HG03097 (cell line): ENCODE data around the gene GTF2F2.
"Not testable (repeated sequence)": the region's sequence is repeated elsewhere in the genome, so short reads cannot be mapped to it uniquely, and the experiment has no call there.

ENCODE experiments used
- ATAC-seq: cut with Tn5 transposase; IDR thresholded peaks from one replicate; pipeline ENCODE4 v1.9.1; 2021; ENCODE audit not compliant: unreplicated experiment, low FRiP score

Gene GTF2F2

DNA sequence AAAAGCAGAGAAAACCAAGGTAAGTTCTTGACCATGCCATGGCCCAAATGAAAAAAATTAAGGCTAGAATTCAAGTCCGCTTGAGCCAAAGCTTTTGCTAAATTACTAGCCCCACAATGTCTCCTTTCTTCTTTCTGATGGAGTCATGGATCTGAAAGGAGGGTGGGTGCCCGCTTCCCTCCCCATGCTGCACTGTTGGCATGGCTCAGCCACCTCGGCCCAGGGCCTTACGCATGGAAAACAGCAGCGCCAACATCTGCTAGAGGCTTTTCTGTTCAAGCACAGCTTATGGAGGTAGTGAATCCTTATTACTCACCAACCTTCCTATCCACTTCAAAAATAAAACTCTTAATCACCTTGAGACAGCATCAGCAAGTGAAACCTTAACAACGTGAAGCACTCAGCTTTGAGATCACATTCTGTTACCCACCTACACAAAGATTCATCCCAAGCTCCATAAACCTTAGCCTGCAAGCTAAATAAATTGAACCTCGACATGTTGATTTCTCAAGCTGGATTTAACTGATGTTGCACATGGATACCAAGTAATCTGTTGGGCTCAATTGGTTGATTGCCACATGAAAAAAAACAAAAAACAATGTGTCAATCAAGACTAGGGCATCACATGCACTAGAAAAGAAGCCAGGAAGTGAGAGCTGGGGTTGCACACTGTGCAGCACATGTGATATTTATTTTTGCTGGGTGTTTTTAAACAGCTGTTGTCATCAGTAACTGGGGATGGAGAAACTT, 177.3 kb downstream of the GTF2F2 start:
- no peak for ATAC-seq

GRCh38 chr13:45298206-45298505, 177.8 kb downstream of the GTF2F2 start:
- no peak for ATAC-seq

GRCh38 chr13:45298550-45298949, 178.2 kb downstream of the GTF2F2 start:
- not testable (repeated sequence) for ATAC-seq

DNA sequence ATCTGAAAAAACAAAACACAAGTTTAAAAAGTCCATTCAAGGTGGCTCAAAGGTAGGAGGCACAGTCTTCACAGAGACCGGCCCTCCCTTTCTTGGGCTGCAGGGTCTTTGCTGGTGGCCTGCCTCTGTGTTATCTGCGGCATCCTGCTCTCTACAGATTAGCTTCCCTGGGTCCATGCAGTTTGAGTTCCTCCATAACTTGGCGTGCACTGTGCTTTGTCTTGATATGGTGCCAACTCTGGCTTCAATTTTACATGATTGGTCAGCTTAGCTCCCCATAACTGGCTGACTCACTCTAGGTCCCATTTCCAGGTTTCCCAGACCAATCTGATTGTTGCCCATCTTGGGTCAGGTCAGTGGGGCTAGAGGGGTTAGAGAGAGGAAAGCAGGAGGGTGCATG, 178.9 kb downstream of the GTF2F2 start:
- ATAC-seq: no peak

DNA sequence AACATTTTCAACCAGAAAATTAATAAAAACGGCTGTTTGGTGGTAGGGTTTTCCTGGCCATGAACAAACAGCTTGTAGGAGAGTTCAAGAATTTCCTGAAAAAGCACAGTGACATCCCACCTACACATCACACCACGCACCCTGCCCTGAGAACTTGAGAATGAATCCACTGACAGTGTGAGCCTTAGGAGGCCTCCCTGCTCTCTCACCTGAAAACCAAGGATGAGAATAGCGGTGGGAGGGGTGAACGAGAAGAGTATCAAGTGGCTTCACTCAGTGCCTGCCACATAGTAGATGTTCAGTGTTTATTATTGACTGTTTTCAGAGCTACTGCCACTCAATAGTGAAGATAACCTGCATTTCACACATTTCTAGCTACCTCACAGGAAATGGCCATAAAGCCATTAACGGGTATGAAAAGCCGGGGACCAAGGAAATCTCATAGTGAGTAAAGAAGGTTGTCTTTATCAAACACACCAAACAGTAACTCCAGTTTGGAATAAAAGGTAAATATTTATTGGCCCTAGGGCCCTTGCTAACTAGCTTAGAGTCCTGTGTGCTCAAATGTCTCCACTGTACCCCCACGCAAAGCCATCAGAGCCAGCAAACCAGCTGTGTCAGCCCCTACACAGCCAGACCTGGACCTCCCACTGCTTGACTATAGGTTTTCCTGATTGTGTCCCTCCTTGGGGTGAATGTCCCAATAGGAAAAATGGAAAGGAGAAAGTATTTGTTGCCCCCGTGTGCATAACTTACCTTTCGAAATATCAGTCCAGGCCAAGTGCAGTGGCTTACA, 180.1 kb downstream of the GTF2F2 start:
- ATAC-seq: no peak

DNA sequence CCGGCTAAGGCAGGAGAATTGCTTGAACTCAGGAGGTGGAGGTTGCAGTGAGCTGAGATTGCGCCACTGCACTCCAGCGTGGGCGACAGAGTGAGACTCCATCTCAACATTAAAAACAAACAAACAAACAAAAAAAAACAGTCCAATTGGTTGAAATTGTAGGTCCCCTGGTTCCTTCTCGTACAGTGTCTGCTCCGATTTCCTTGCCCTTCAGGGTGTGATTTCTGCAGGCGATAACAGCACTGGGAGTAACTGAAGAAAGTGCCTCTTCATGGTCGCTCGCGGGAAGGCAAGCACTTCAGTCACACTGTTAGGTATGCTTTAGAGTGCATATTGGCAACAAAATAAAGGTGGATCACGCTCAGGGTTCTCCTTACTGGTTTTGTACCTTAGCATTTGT, 181.0 kb downstream of the GTF2F2 start:
- no peak for ATAC-seq

GRCh38 chr13:45302507-45302906, 182.2 kb downstream of the GTF2F2 start:
- ATAC-seq: no peak

GRCh38 chr13:45303026-45303425, 182.7 kb downstream of the GTF2F2 start:
- ATAC-seq: no peak

- no peak for ATAC-seq
These were observed 183.6 kb downstream of the GTF2F2 start for GRCh38 chr13:45303866-45304265.

DNA sequence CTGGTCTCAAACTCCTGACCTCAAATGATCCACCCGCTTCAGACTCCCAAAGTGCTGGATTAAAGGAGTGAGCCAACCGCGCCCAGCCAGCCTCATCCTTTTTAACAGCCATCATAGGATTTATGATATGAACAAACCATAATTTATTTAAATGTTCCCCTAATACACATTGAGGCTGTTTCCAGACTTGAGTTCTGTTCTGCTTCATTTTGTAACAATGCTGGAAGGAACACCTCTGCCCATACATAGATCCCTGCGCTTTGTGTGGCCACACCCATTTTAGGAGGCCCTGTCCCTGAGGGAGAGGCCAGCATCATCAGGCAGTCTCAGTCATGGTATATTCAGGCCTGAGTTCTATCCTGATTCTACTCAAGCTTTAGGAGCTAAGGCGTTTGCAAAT, 184.8 kb downstream of the GTF2F2 start:
- ATAC-seq: no peak

GRCh38 chr13:45306966-45307365, 186.7 kb downstream of the GTF2F2 start:
- ATAC-seq: no peak

- ATAC-seq: no peak
These were observed 190.2 kb downstream of the GTF2F2 start for GRCh38 chr13:45310341-45311131.

- ATAC-seq: no peak
These were observed 194.5 kb downstream of the GTF2F2 start for GRCh38 chr13:45314822-45315221.

GRCh38 chr13:45315520-45316167, 195.3 kb downstream of the GTF2F2 start:
- no peak for ATAC-seq

GRCh38 chr13:45316338-45316737, 196.0 kb downstream of the GTF2F2 start:
- no peak for ATAC-seq

GRCh38 chr13:45316996-45317395, 196.7 kb downstream of the GTF2F2 start:
- ATAC-seq: no peak

GRCh38 chr13:45320876-45321629, 200.7 kb downstream of the GTF2F2 start:
- no peak for ATAC-seq

- ATAC-seq: no peak
These were observed 205.5 kb downstream of the GTF2F2 start for GRCh38 chr13:45325806-45326205.

DNA sequence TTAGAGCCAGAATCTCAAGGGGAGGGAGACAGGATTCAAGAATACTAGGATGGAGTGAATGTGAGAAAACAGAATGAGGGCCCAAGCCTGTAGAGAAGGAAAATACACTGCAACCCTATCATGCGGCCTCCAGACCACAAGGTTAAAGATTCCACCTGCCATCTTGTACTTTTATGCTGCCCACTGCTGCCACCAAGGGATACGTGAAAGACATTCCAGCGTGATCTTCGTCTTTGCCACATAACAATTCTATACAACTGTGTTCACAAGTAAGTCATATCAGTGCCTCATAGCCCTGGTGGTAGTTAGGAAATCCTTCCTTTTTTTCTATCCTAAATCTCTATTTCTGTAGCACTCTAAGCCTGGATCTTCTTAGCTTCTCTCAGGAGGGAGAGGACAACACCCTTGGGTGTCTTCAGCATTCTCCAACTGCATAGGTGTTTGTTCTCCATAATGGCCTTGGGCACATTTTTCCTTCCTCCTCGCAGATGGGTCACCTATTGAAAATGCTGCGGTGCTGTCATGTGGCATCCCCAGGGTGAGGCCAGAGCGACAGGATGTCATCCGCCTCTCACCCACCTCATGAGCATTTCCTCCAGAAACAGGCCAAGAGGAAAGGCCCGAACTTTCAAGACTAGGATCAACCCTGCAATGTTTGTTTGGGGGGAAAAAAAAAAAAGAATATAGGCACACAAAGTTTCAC, 207.1 kb downstream of the GTF2F2 start:
- ATAC-seq: no peak
